ENCODE results near the gene CRAMP1.
"Not testable (repeated sequence)": the region's sequence is repeated elsewhere in the genome, so short reads cannot be mapped to it uniquely, and the experiment has no call there.

Gene CRAMP1

GRCh38 chr16:1713331-1713730, 101.2 kb downstream of the CRAMP1 start:
- no peak for DNase-seq (ENCODE audit: low read depth)

- no peak for DNase-seq (ENCODE audit: low read depth)
Measured at GRCh38 chr16:1713933-1714332, 101.8 kb downstream of the CRAMP1 start.

- no peak for DNase-seq (ENCODE audit: low read depth)
Measured at GRCh38 chr16:1715220-1715619, 103.1 kb downstream of the CRAMP1 start.

- DNase-seq (ENCODE audit: low read depth): not testable (repeated sequence)
Measured at GRCh38 chr16:1718236-1718635, 106.1 kb downstream of the CRAMP1 start.

- not testable (repeated sequence) for DNase-seq (ENCODE audit: low read depth)
Measured at GRCh38 chr16:1719559-1720229, 107.5 kb downstream of the CRAMP1 start.

GRCh38 chr16:1721372-1721771, 109.2 kb downstream of the CRAMP1 start:
- no peak for DNase-seq (ENCODE audit: low read depth)

GRCh38 chr16:1723450-1724147, 111.4 kb downstream of the CRAMP1 start:
- peak; percentile 53 for DNase-seq (ENCODE audit: low read depth)

GRCh38 chr16:1724491-1724890, 112.3 kb downstream of the CRAMP1 start:
- DNase-seq (ENCODE audit: low read depth): no peak

- DNase-seq (ENCODE audit: low read depth): no peak
Measured at GRCh38 chr16:1726661-1727502, 114.7 kb downstream of the CRAMP1 start.
